Measurements from ENCODE around the gene NFU1.
A peak's percentile ranks its signal among the peaks of the same experiment; 100 is the strongest.
"Not testable (repeated sequence)": the region's sequence is repeated elsewhere in the genome, so short reads cannot be mapped to it uniquely, and the experiment has no call there.

Gene NFU1

GRCh38 chr2:69449906-69450305 lies 12.7 kb upstream of the NFU1 start:
- no peak for DNase-seq

GRCh38 chr2:69443673-69444072 lies 6.4 kb upstream of the NFU1 start:
- DNase-seq = not testable (repeated sequence)

DNA sequence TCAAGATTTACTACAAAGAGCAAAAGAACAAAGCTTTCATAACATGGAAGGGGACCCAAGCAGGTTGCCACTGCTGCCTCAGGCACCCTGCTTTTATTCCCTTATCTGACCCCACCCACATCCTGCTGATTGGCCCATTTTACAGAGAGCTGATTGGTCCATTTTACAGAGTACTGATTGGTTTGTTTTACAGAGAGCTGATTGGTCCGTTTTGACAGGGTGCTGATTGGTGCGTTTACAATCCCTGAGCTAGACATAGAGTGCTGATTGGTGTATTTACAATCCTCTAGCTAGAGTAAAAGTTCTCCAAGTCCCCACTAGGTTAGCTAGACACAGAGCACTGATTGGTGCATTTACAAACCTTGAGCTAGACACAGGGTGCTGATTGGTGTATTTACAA lies 2.3 kb upstream of the NFU1 start:
- not testable (repeated sequence) for DNase-seq

- DNase-seq = no peak
Observed at GRCh38 chr2:69438580-69438979, 1.3 kb upstream of the NFU1 start.

GRCh38 chr2:69437751-69438154 lies 518 bp upstream of the NFU1 start:
- DNase-seq = no peak

GRCh38 chr2:69436596-69436937 lies 668 bp downstream of the NFU1 start:
- no peak for DNase-seq

DNA sequence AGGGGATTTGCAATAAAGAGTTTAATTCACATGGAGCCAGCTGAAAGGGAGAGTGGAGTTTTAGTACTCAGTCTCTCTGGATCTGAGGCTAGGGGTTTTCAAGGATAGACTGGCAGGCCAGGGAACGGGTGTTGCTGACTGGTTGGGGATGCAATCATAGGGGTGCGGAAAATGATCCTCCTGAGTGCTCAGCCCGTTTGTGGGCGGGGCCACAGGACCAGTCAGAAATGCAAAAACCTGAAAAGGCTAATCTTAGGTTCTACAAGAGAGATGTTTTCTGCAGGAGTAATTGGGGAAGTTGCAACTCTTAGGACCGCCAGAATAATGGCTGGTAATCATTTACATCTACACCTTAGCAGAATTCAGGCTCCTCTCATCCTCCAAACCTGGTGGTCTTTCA lies 2.5 kb downstream of the NFU1 start:
- no peak for DNase-seq

- no peak for DNase-seq
Observed at GRCh38 chr2:69429491-69430183, 7.6 kb downstream of the NFU1 start.

DNA sequence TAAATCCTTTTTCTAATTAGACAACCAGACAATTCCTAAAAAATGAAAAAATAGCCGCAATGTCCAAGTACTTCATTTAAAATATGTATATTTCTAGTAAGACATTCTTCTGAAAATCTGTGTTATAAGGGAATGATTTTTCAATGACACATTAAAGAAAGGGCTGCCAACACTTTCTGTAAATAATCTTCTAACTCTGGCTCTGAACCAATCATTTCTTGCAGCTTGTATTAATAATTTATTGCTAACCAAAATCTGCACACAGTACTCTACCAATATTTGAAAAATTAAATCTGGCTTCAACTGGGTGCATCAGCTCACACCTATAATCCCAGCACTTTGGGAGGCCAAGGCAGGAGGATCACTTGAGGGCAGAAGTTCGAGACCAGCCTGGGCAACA lies 8.3 kb downstream of the NFU1 start:
- no peak for DNase-seq

- DNase-seq = no peak
Observed at GRCh38 chr2:69424419-69424818, 12.8 kb downstream of the NFU1 start.

DNA sequence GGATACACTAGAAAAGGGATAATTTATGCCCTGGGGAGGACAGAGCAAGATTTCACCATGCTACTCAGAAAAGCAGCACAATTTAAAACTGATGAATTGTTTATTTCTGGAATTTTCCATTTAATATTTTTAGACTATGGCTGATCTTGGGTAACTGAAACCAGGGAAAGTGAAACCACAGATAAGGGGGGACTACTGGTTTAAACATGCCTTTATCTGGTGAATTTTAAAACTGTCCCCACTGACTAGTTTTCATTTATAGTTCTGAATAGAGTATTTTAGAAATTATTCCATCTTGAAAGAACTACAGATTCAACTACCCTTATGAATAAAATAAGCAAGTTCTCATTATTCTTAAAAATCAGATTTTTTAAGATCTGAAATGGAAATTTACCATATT lies 15.0 kb downstream of the NFU1 start:
- no peak for DNase-seq

GRCh38 chr2:69419111-69419510 lies 18.1 kb downstream of the NFU1 start:
- not testable (repeated sequence) for DNase-seq

DNA sequence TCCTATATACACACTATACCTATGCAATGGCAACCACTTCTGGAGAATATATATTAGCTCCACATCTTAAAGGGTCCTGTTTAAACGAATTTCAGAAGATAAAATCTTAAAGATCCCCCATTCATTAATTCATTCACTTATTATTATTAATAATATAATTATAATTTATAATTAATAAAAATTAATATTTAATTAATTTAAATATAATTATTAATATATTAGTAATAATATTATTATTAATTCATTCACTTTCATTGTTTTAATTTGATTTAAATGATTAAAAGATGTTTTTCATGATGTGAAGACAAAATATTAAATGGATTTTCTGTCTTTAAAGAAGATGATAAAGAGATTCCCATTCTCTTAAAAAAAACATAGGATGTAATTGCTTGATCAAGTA lies 21.1 kb downstream of the NFU1 start:
- no peak for DNase-seq

DNA sequence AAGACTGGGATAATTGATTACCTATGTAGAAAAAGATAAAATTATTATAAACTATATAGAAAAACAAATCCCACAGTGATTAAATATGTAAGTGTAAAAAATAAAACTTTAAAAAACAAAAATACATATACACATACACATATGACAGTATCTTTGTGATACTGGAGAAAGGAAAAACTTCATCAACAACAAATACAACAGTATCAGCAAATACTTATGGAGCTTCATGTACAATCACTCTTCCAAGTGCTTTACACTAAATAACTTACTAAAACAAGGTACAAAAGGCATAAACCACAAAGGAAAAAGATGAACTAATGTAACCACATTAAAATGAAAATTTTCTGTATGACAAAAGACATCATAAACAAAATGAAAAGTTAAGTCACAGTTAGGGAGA lies 26.1 kb downstream of the NFU1 start:
- no peak for DNase-seq

DNA sequence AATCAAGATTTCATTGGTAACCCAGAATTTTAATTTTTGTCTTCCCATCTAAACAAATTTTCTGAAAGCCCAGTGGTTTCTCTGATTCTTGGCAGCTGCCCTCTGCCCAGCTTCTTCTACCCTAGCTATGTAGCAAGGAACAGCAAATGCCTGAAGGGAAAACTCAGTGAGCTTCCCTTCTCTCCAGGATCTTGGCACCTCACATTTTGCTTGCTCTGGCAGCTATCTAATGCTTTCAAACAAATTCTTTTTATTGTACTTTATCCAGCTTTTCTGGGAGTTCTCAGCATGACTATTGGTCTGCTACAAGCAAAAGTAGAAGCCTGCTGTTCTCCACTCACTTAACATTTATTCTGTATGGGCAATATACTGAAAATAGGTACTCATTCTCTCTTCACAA lies 31.9 kb downstream of the NFU1 start:
- no peak for DNase-seq

GRCh38 chr2:69400121-69400520 lies 37.1 kb downstream of the NFU1 start:
- no peak for DNase-seq

DNA sequence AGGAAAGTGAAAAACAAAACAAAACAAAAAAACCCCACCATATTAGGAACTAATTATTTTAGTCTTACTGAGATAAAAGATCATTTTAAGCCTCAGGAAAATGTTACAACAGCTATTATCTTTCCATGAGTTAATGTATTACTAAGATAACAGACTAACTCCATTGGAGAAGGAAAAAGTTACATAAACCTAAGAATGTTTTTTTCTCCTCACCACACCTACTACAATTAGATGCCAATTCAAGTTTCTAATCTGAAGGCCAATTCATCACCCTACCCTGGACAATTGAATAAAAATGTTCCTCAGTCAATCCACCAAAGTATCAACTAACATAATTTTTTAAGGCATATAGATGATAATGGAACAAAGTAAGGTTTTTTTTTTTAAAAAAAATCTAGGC lies 40.0 kb downstream of the NFU1 start:
- DNase-seq = no peak

- no peak for DNase-seq
Observed at GRCh38 chr2:69395866-69396265, 41.4 kb downstream of the NFU1 start.

DNA sequence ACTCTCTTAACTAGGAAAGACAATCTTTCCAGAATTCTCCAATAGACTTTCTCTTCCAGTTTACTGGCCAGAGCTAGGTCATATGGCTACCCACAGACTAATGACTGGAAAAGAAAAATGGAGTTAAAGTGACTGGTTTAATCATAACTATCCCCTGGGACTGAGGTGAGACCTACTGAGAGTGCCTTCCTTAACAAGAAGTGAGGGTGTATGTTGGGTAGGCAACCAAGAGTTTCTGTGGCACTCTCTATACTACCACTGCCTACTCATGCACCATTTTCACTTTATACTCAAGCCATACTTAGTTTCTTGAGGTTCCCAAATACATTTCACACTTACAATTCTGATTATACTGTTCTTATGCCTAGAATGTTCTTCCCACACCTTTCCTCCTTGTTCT lies 43.3 kb downstream of the NFU1 start:
- DNase-seq = no peak

GRCh38 chr2:69390471-69390870 lies 46.8 kb downstream of the NFU1 start:
- no peak for DNase-seq

- DNase-seq = no peak
Observed at GRCh38 chr2:69390001-69390400, 47.2 kb downstream of the NFU1 start.

DNA sequence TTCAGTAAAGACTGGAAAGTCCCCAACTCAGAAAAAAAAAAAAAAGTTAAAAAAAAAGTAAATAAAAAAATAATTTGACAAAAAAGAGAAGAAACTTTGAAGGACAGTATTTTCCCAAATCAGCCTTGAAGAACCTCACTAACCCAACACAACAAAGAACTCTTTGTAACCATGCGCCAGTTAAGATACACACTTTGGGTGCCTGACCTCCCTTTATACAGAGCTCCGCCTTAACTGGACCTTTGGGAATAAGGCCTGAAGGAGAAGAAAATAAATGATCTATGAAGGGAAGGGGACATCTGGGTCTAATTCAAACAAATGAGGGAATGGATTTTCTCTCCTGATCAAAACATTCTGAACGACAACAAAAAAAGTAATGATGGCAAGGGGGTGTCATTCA lies 48.0 kb downstream of the NFU1 start:
- no peak for DNase-seq

- no peak for DNase-seq
Observed at GRCh38 chr2:69387770-69388481, 49.3 kb downstream of the NFU1 start.

DNA sequence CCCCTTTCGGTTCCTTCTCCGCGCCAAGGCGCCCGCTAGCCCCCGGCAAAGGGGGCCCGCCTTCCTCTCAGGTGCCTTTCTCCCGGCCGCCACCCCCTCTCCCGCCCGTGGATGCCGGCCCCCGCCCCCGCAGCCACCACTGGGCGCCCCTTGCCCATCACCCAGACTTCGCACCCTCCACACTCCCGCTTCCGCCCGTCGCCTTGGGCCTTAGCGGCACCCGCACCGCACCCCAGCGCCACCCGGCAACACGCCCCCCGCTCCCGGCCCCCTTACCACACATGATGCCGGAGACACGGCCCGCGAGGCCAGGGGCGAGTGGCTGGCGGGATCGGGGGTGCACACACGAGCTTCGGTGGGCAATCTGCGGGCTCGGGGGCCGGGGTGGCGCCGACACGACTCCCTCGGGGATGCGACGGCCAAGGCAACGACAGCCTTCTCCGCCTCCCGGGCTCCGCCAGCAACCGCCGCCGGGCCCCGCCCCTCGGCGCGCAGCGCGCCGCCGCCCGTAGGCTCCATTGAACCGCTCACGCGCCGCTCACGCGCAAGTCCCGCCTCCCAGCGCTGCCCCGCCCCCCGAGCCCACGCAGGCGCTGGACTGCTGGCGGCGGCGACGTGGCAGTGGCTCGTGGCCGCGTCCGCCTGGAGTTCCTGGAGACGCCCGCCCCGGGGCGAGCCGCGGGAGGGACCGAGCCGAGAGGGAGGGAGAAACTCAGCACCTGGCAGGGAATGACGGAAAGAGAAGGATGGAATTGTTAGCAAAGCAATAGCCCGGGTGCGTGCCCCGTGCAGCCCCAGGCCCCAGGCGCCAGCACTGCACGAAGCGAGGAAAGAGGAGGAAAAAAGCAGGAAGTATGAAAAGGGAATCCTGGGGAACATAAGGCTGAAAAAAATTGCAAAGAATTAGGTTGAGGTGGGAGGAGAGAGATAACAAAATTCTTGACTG lies 50.2 kb downstream of the NFU1 start, which contains the start of gene GFPT1:
TSS of gene GFPT1 (minus strand) at position 439 of the 946 bp plus-strand sequence. CDS start at position 283, 156 bp downstream.
- peak; percentile 83 to 92 (median 86) for DNase-seq

All from T-helper 1 cell (primary cell).